Endodermal cell (in vitro differentiated cells): Measurements from ENCODE around the gene TNRC6B. TPM values are rescaled to one million over a fixed set of nuclear protein-coding genes. Genes with fewer than 3 reads are reported as not detected.

ENCODE experiments used
- DNase-seq: peaks from one replicate; pipeline ENCODE4 v3.0.0-alpha.2; 2017
- H3K27ac ChIP-seq: 2 replicates; pipeline ENCODE4 v1.5.1; 2013; ENCODE audit warnings: mild to moderate bottlenecking, low read depth, low read length, moderate library complexity
- H3K27me3 ChIP-seq: 2 replicates; pipeline ENCODE4 v1.6.1; 2013; ENCODE audit warnings: mild to moderate bottlenecking, low read length, moderate library complexity; ENCODE audit not compliant: insufficient read depth, control insufficient read depth, poor library complexity, severe bottlenecking
- H3K36me3 ChIP-seq: 2 replicates; pipeline ENCODE4 v1.7.0; 2013; ENCODE audit warnings: mild to moderate bottlenecking, low read length, moderate library complexity; ENCODE audit not compliant: control insufficient read depth, insufficient read depth
- H3K4me1 ChIP-seq: one replicate; pipeline ENCODE4 v1.7.0; 2013; ENCODE audit warnings: low read length; ENCODE audit not compliant: control insufficient read depth, insufficient read depth
- H3K4me3 ChIP-seq: 2 replicates; pipeline ENCODE4 v1.5.1; 2013; ENCODE audit warnings: mild to moderate bottlenecking, low read length, moderate library complexity
- H3K9ac ChIP-seq: 2 replicates; pipeline ENCODE4 v1.6.1; 2013; ENCODE audit warnings: mild to moderate bottlenecking, low read length, moderate library complexity; ENCODE audit not compliant: poor library complexity, severe bottlenecking; ENCODE audit errors: extremely low read depth
- H3K9me3 ChIP-seq: 2 replicates; pipeline ENCODE4 v1.6.1; 2013; ENCODE audit warnings: mild to moderate bottlenecking, low read length, moderate library complexity; ENCODE audit not compliant: control insufficient read depth
- H3K27ac Mint-ChIP-seq: 2 replicates; pipeline ENCODE4 v1.8.0; 2020; ENCODE audit warnings: mixed read lengths
- H3K27me3 Mint-ChIP-seq: 2 replicates; pipeline ENCODE4 v1.8.0; 2021; ENCODE audit warnings: mild to moderate bottlenecking, mixed read lengths; ENCODE audit not compliant: insufficient read depth
- H3K36me3 Mint-ChIP-seq: 2 replicates; pipeline ENCODE4 v1.8.0; 2020; ENCODE audit warnings: low read depth, mixed read lengths
- H3K4me1 Mint-ChIP-seq: 2 replicates; pipeline ENCODE4 v1.8.0; 2020; ENCODE audit warnings: mixed read lengths
- H3K4me3 Mint-ChIP-seq: 2 replicates; pipeline ENCODE4 v1.8.0; 2020; ENCODE audit warnings: mild to moderate bottlenecking, moderate library complexity, mixed read lengths
- H3K9me3 Mint-ChIP-seq: 2 replicates; pipeline ENCODE4 v1.8.0; 2020; ENCODE audit warnings: mild to moderate bottlenecking, mixed read lengths
- CTCF ChIP-seq: fragments of 200-600 bp; sonication (generic); conservative IDR thresholded peaks from 2 replicates; pipeline ENCODE4 v1.5.0; 2021; ENCODE audit warnings: antibody characterized with exemption, mild to moderate bottlenecking
- WGBS, 2 experiments: methylation state at CpG; one replicate each; pipeline versions ENCODE4 v1.1.5 to v1.1.7; 2013; ENCODE audit warnings: missing lambda C conversion rate in 2 of 2, mixed read lengths in 1 of 2; ENCODE audit not compliant: insufficient coverage in 1 of 2, insufficient read length in 1 of 2; 5-methylcytosine and 5-hydroxymethylcytosine counted together
- total RNA-seq, 2 donors: library from RNA; stranded (reverse); fragmentation: NEBNext Ultra II Directional in 1 of 2; extraction: Animal tissue kit (Norgen Biotek cat#: 25700) in 1 of 2; gene quantifications; 2 replicates in 1 of 2; 3 replicates in 1 of 2; pipeline ENCODE4 v1.2.1, GENCODE V29; 2021

Gene TNRC6B
- total RNA-seq, 2 donors from 2014 or later: 57.5 to 62.5 TPM

- Mint-ChIP-seq H3K4me1 (peaks cover 23% of the 10 kb centered on the region), H3K9me3 (no peaks in the 10 kb centered on the region), H3K27me3 (no peaks in the 10 kb centered on the region), H3K27ac (no peak overlapping the region), H3K4me3 (no peak overlapping the region), H3K36me3 (peaks cover 59% of the 10 kb centered on the region)
- Histone ChIP-seq H3K9me3 (peaks cover 5% of the 10 kb centered on the region), H3K4me1 (peaks cover 5% of the 10 kb centered on the region), H3K4me3 (no peak overlapping the region), H3K27me3 (no peaks in the 10 kb centered on the region), H3K9ac (no peak overlapping the region), H3K27ac (no peak overlapping the region), H3K36me3 (peaks cover 45% of the 10 kb centered on the region)
- WGBS, 2 experiments: 97 to 100% methylated on average over 3 to 5 of the region's 5 CpGs
- no peak for TF ChIP-seq CTCF
- DNase-seq: peak; percentile 3
Measured at GRCh38 chr22:40322021-40322420, 144.3 kb downstream of the TNRC6B start.

- Histone ChIP-seq H3K27me3 (no peaks in the 10 kb centered on the region), H3K9me3 (no peaks in the 10 kb centered on the region), H3K4me1 (peaks cover 11% of the 10 kb centered on the region), H3K27ac (no peak overlapping the region), H3K4me3 (no peak overlapping the region), H3K9ac (no peak overlapping the region), H3K36me3 (peaks cover 36% of the 10 kb centered on the region)
- 96 to 97% methylated on average over 13 to 17 of the region's 17 CpGs for WGBS, 2 experiments
- Mint-ChIP-seq H3K27ac (no peak overlapping the region), H3K36me3 (peaks cover 50% of the 10 kb centered on the region), H3K4me3 (no peak overlapping the region), H3K4me1 (peaks cover 31% of the 10 kb centered on the region), H3K27me3 (no peaks in the 10 kb centered on the region), H3K9me3 (no peaks in the 10 kb centered on the region)
- TF ChIP-seq CTCF: no peak
- peak; percentile 33 for DNase-seq
Measured at GRCh38 chr22:40322818-40323447, 145.2 kb downstream of the TNRC6B start.

GRCh38 chr22:40323681-40324171 is 146.0 kb downstream of the TNRC6B start:
- Histone ChIP-seq H3K9me3 (no peaks in the 10 kb centered on the region), H3K27me3 (no peaks in the 10 kb centered on the region), H3K9ac (no peak overlapping the region), H3K4me1 (peaks cover 18% of the 10 kb centered on the region), H3K27ac (no peak overlapping the region), H3K36me3 (peaks cover 35% of the 10 kb centered on the region), H3K4me3 (no peak overlapping the region)
- DNase-seq: peak; percentile 26
- Mint-ChIP-seq H3K27me3 (no peaks in the 10 kb centered on the region), H3K4me3 (no peak overlapping the region), H3K4me1 (peaks cover 39% of the 10 kb centered on the region), H3K9me3 (no peaks in the 10 kb centered on the region), H3K27ac (peak overlapping the region; percentile 17), H3K36me3 (peaks cover 42% of the 10 kb centered on the region)
- 73 to 97% methylated on average over 2 to 7 of the region's 8 CpGs for WGBS, 2 experiments
- no peak for TF ChIP-seq CTCF
